GM12872 (cell line): Measurements from ENCODE around the gene MBP.

ENCODE experiments used
- CTCF ChIP-seq: IDR thresholded peaks from 3 replicates; pipeline ENCODE4 v1.5.1; 2011; ENCODE audit warnings: low read depth, mild to moderate bottlenecking, low read length, moderate library complexity; ENCODE audit not compliant: insufficient read depth

The MBP gene

GRCh38 chr18:77161383-77161782 lies 28.8 kb upstream of the MBP start:
- TF ChIP-seq CTCF: no peak

GRCh38 chr18:77160515-77160914 lies 27.9 kb upstream of the MBP start:
- TF ChIP-seq CTCF: no peak

- TF ChIP-seq CTCF: no peak
Measured at GRCh38 chr18:77157312-77157711, 24.7 kb upstream of the MBP start.

GRCh38 chr18:77155031-77155430 lies 22.4 kb upstream of the MBP start:
- no peak for TF ChIP-seq CTCF

GRCh38 chr18:77153404-77153803 lies 20.8 kb upstream of the MBP start:
- TF ChIP-seq CTCF: no peak

- TF ChIP-seq CTCF: no peak
Measured at GRCh38 chr18:77151772-77152520, 19.4 kb upstream of the MBP start.

- no peak for TF ChIP-seq CTCF
Measured at GRCh38 chr18:77151033-77151771, 18.6 kb upstream of the MBP start.
